Heart left ventricle (tissue), 16 donors: ENCODE data around the gene TMEM156. TPM values are rescaled to one million over a fixed set of nuclear protein-coding genes. Genes with fewer than 3 reads are reported as not detected.

Experiments
- ATAC-seq, 4 donors: fragments of 200-7000 bp; cut with Tn5 transposase; one replicate each; pipeline ENCODE4 v1.9.1; 2020 to 2022; ENCODE audit warnings: moderate library complexity in 4 of 4, mild to moderate bottlenecking in 3 of 4, moderate number of reproducible peaks in 1 of 4
- DNase-seq, 5 donors: peaks; one replicate each; pipeline ENCODE4 v3.0.0-alpha.2; 2020
- H3K27ac ChIP-seq, 12 donors: fragments of 200-600 bp; sonication (generic) in 4 of 12; one replicate each; pipeline versions ENCODE4 v1.5.0 to v1.8.0; 2016 to 2022; ENCODE audit warnings: mild to moderate bottlenecking in 2 of 12
- H3K27me3 ChIP-seq, 9 donors: fragments of 200-600 bp; sonication (generic) in 2 of 9; one replicate each; pipeline versions ENCODE4 v1.5.1 to v1.8.0; 2016 to 2022; ENCODE audit warnings: mild to moderate bottlenecking in 3 of 9
- H3K36me3 ChIP-seq, 9 donors: fragments of 200-600 bp; sonication (generic) in 2 of 9; one replicate each; pipeline versions ENCODE4 v1.5.0 to v1.8.0; 2018 to 2022; ENCODE audit warnings: mild to moderate bottlenecking in 2 of 9
- H3K4me1 ChIP-seq, 12 donors: fragments of 200-600 bp; sonication (generic) in 4 of 12; one replicate each; pipeline versions ENCODE4 v1.5.0 to v1.8.0; 2016 to 2022; ENCODE audit warnings: mild to moderate bottlenecking in 3 of 12
- H3K4me3 ChIP-seq, 12 donors: fragments of 200-600 bp; sonication (generic) in 4 of 12; one replicate each; pipeline versions ENCODE4 v1.5.0 to v1.8.0; 2017 to 2022; ENCODE audit warnings: mild to moderate bottlenecking in 9 of 12, moderate library complexity in 4 of 12
- H3K9me3 ChIP-seq, 12 donors: fragments of 200-600 bp; sonication (generic) in 4 of 12; one replicate each; pipeline versions ENCODE4 v1.5.0 to v1.8.0; 2016 to 2022; ENCODE audit warnings: mild to moderate bottlenecking in 1 of 12
- POLR2A ChIP-seq, 2 donors: fragments of 450-650 bp; IDR thresholded peaks; one replicate each; pipeline ENCODE4 v1.6.1; 2017; ENCODE audit warnings: antibody characterized with exemption in 2 of 2, mild to moderate bottlenecking in 2 of 2, moderate library complexity in 2 of 2
- WGBS, 4 donors: extraction: QIAGEN DNeasy Blood & Tissue Kit in 2 of 4; methylation state at CpG; one replicate each; pipeline versions ENCODE4 v1.1.5 to v1.1.7; 2013 to 2018; 5-methylcytosine and 5-hydroxymethylcytosine counted together
- intact Hi-C, 10 donors: fragments of 100-400 bp; cut with DNase I; formaldehyde crosslinking; loops; one replicate each; pipeline versions ENCODE4 v1.11.1 to v1.14.2; 2022
- polyA plus RNA-seq, 2 donors: library from polyadenylated mRNA; stranded (reverse); fragments of 200-250 nt; gene quantifications; one replicate each; pipeline ENCODE4 v1.2.3, GENCODE V29; 2013
- total RNA-seq, 9 donors: library from RNA; depleted of rRNA in 2 of 9; stranded (reverse); fragments of >200 nt in 2 of 9; fragmentation: NEBNext Ultra II Directional in 3 of 9; extraction: Animal tissue kit (Norgen Biotek cat#: 25700) in 3 of 9; gene quantifications; one replicate each; pipeline versions ENCODE4 v1.1.0 to v1.2.4, GENCODE V29; 2016 to 2023
- TF ChIP-seq, protein P1 (sequence below), 12 donors: fragments of 200-600 bp; sonication (generic) in 4 of 12; IDR thresholded peaks; one replicate each; pipeline versions ENCODE4 v1.5.0 to v1.8.0; 2018 to 2022; ENCODE audit warnings: antibody characterized with exemption in 12 of 12, mild to moderate bottlenecking in 5 of 12
- donor health status: ischemic (EF 13 %, LVEDD 7.1; RV severe dilation, severe dysfunction).
- donor health status: healthy with polysubstance abuse.
- donor health status: DM: no; HTN: yes; CAD: no.
- donor health status: DM: no; HTN: no; CAD: no.
- donor health status: ischemic (EF 25% LVEDD 6.9; RV normal size, moderate dysfunction).
- donor health status: ischemic (EF 25% LVEDD 5.7; RV mildly dilated, moderate dysfunction).
- donor health status: healthy.
- donor health status: DM: yes; HTN: yes; CAD: no.
- donor health status: ischemic (EF 35%, LVEDD 5.7; RV mildly dilated, moderate dysfunction).
- donor health status: nonischemic (EF 11% LVEDD 7.7; RV severe dilation, severe dysfunction).
- donor health status: DM: yes; HTN: yes; CAD: no.
- donor health status: PGD.
- donor health status: ischemic (EF 29% LVEDD 5.4; RV normal size, mild dysfunction).
- donor health status: nonischemic (EF 23%, LVEDD 6.1; RV moderate dilation, normal function).

TMEM156 gene
- total and polyA plus RNA-seq, 11 donors: 0.06 to 2.3 (median 0.14) TPM; not detected in 8

DNA sequence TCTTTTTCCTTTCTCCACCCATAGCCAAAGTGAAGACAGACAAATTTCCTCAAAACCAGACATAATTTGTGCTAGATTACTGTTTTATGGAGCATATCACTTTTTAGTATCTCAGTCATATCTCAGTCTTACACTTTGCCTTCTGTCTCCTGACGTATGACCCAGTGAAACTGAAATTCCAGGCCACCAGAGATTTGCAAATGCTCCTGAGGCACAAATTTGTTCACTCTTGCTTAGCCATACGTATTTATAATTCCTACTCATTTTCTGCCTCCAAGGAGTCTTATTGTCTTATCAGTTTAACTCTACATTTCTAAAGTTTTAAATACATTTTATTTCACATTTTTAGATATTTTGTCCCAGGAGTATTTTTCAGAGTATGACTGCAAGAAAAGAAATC, 10.0 kb downstream of the TMEM156 start:
- no peak overlapping the region for H3K27ac ChIP-seq
- TF ChIP-seq POLR2A (IDR thresholded peaks at IDR 0.05): no peak
- TF ChIP-seq, protein P1, sequence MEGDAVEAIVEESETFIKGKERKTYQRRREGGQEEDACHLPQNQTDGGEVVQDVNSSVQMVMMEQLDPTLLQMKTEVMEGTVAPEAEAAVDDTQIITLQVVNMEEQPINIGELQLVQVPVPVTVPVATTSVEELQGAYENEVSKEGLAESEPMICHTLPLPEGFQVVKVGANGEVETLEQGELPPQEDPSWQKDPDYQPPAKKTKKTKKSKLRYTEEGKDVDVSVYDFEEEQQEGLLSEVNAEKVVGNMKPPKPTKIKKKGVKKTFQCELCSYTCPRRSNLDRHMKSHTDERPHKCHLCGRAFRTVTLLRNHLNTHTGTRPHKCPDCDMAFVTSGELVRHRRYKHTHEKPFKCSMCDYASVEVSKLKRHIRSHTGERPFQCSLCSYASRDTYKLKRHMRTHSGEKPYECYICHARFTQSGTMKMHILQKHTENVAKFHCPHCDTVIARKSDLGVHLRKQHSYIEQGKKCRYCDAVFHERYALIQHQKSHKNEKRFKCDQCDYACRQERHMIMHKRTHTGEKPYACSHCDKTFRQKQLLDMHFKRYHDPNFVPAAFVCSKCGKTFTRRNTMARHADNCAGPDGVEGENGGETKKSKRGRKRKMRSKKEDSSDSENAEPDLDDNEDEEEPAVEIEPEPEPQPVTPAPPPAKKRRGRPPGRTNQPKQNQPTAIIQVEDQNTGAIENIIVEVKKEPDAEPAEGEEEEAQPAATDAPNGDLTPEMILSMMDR (IDR thresholded peaks at IDR 0.05): no peak
- H3K4me1 ChIP-seq: peaks cover 0 to 6% (median 0%) of the 10 kb centered on the region in 12 donors
- DNase-seq (no peak), ATAC-seq (no peak)
- 70 to 82% (median 77%) methylated on average over 2 of the region's 2 CpGs for WGBS, 4 donors
- H3K27me3 ChIP-seq: no peaks in the 10 kb centered on the region
- no peaks in the 10 kb centered on the region for H3K36me3 ChIP-seq
- intact Hi-C loops: no loop called here
- H3K9me3 ChIP-seq: no peaks in the 10 kb centered on the region
- no peak overlapping the region for H3K4me3 ChIP-seq

DNA sequence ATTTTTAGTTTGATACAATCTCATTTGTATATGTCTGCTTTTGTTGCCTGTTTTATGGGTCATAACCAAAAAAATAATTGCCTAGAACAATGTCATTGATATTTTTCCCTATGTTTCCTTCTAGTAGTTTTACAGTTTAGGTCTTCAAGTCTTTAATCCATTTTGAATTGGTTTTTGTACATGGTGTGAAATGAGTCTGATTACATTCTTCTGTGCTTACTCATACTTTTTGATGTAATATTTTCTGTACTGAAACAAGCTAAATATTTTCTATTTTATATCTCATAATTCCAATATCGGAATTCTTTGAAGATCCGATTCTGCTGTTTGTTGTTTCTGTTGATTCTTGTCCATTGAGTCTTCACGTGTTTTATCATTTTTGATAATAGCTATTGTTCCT, 10.6 kb downstream of the TMEM156 start:
- no peaks in the 10 kb centered on the region for H3K27me3 ChIP-seq
- DNase-seq (no peak), ATAC-seq (no peak)
- H3K4me1 ChIP-seq: peaks cover 0 to 3% (median 0%) of the 10 kb centered on the region in 12 donors
- H3K9me3 ChIP-seq: no peaks in the 10 kb centered on the region
- 90 to 94% (median 90%) methylated on average over 3 of the region's 3 CpGs for WGBS, 4 donors
- no peak overlapping the region for H3K4me3 ChIP-seq
- no peaks in the 10 kb centered on the region for H3K36me3 ChIP-seq
- H3K27ac ChIP-seq: no peak overlapping the region
- intact Hi-C loops: no loop called here
- TF ChIP-seq, protein P1 (IDR thresholded peaks at IDR 0.05): no peak
- no peak for TF ChIP-seq POLR2A (IDR thresholded peaks at IDR 0.05)

DNA sequence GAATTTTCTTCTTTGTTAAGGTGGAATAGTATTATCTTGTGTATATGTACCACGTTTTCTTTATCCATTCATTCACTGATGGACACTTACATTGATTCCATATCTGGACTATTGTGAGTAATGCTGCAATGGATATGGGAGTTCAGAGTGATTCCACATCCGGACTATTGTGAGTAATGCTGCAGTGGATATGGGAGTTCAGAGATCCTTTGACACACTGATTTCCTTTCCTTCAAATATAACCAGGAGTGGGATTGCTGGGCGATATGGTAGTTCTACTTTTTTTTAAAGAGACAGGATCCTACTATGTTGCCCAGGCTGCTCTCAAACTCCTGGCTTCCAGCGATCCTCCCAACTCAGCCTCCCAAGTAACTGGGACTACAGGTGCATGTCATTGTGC, 12.1 kb downstream of the TMEM156 start:
- WGBS, 4 donors: 61 to 79% (median 70%) methylated on average over 4 of the region's 4 CpGs

DNA sequence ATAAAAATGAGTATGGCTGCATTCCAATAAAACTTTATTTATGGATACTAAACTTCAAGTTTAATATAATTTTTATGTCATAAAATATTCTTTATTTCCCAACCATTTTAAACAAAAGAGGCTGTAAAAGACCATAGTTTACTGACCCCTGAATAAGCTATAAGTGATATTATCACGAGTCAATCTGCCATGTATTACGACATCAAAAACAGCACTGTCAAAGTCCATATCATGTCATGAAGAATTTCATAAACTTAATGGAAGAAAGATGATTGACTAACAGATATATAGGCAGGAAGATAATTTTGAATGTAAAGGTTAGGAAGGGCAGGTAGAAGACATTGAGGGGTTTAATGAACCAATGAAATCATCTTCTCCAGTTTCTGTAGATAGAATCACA, 18.2 kb downstream of the TMEM156 start:
- H3K27ac ChIP-seq: no peak overlapping the region
- WGBS, 4 donors: 91 to 94% (median 92%) methylated on average over 2 of the region's 2 CpGs
- intact Hi-C loops: no loop called here
- no peaks in the 10 kb centered on the region for H3K4me1 ChIP-seq
- H3K9me3 ChIP-seq: peaks cover 0 to 38% (median 0%) of the 10 kb centered on the region in 12 donors
- no peak for TF ChIP-seq POLR2A (IDR thresholded peaks at IDR 0.05)
- TF ChIP-seq, protein P1 (IDR thresholded peaks at IDR 0.05): no peak
- no peak overlapping the region for H3K4me3 ChIP-seq
- H3K36me3 ChIP-seq: no peaks in the 10 kb centered on the region
- no peaks in the 10 kb centered on the region for H3K27me3 ChIP-seq
- DNase-seq (no peak), ATAC-seq (no peak)

More for the DNA sequence above, 12.1 kb downstream of the TMEM156 start:
- no peaks in the 10 kb centered on the region for H3K4me1 ChIP-seq
- H3K36me3 ChIP-seq: no peaks in the 10 kb centered on the region
- no peak overlapping the region for H3K27ac ChIP-seq
- TF ChIP-seq POLR2A (IDR thresholded peaks at IDR 0.05): no peak
- TF ChIP-seq, protein P1 (IDR thresholded peaks at IDR 0.05): no peak
- H3K4me3 ChIP-seq: no peak overlapping the region
- intact Hi-C loops: no loop called here
- DNase-seq: no peak
- no peak for ATAC-seq
- H3K27me3 ChIP-seq: no peaks in the 10 kb centered on the region
- peaks cover 0 to 10% (median 0%) of the 10 kb centered on the region in 12 donors for H3K9me3 ChIP-seq
